Dermis blood vessel endothelial cell (primary cell): ENCODE data around the gene SHISA8. TPM values are rescaled to one million over a fixed set of nuclear protein-coding genes. Genes with fewer than 3 reads are reported as not detected.

Experiments used
- total RNA-seq: library from RNA; depleted of rRNA; stranded (reverse); fragments of >200 nt; gene quantifications from 2 replicates; pipeline ENCODE4 v1.2.3, GENCODE V29; 2014

Gene SHISA8
- total RNA-seq, 1 donor from 2014 or later: not detected

Other genes starting within 250 kb of the SHISA8 start
- gene SNU13, start 226.2 kb downstream of the SHISA8 start, total RNA-seq: 74.9 and 77.6 TPM in 2 replicates
- gene MEI1, start 215.6 kb downstream of the SHISA8 start, total RNA-seq: 0.51 and 2.0 TPM in 2 replicates
- gene CCDC134, start 114.4 kb downstream of the SHISA8 start, total RNA-seq: 6.1 and 6.3 TPM in 2 replicates
- gene SREBF2, start 82.0 kb downstream of the SHISA8 start, total RNA-seq: 46.3 and 110 TPM in 2 replicates
- not detected in 2 replicates for gene TNFRSF13C, start 11.7 kb upstream of the SHISA8 start, total RNA-seq
- 13.1 and 34.2 TPM in 2 replicates for gene CENPM, start 32.1 kb upstream of the SHISA8 start, total RNA-seq
- gene SEPTIN3, start 54.4 kb upstream of the SHISA8 start, total RNA-seq: under 0.01 and 0.14 TPM in 2 replicates
- 0.34 TPM in 1 of 2 replicates, not detected in the other for gene WBP2NL, start 83.7 kb upstream of the SHISA8 start, total RNA-seq
- 22.6 and 36.9 TPM in 2 replicates for gene NAGA, start 155.7 kb upstream of the SHISA8 start, total RNA-seq
- 25.7 and 32.8 TPM in 2 replicates for gene PHETA2, start 159.2 kb upstream of the SHISA8 start, total RNA-seq
- gene SMDT1, start 164.6 kb upstream of the SHISA8 start, total RNA-seq: 3.6 and 5.4 TPM in 2 replicates
- gene NDUFA6, start 175.7 kb upstream of the SHISA8 start, total RNA-seq: 38.1 and 42.7 TPM in 2 replicates
- gene CYP2D6, start 215.7 kb upstream of the SHISA8 start, total RNA-seq: 0.09 and 0.68 TPM in 2 replicates